SK-N-DZ (cell line): ENCODE measurements around the gene ZNF493.

ENCODE experiments used
- DNase-seq: peaks from one replicate; pipeline ENCODE4 v3.0.0-alpha.2; 2015; ENCODE audit warnings: low spot score

The ZNF493 gene

GRCh38 chr19:21462540-21462939, 65.6 kb downstream of the ZNF493 start:
- no peak for DNase-seq

GRCh38 chr19:21463449-21464105, 66.6 kb downstream of the ZNF493 start:
- peak; percentile 80 for DNase-seq

GRCh38 chr19:21466627-21467026, 69.7 kb downstream of the ZNF493 start:
- DNase-seq, result no peak

- no peak for DNase-seq
Observed at GRCh38 chr19:21468791-21469190, 71.9 kb downstream of the ZNF493 start.

- DNase-seq, result no peak
Observed at GRCh38 chr19:21472507-21472906, 75.6 kb downstream of the ZNF493 start.

GRCh38 chr19:21474671-21475181, 77.8 kb downstream of the ZNF493 start:
- DNase-seq, result no peak
